ENCODE data around the gene KLC1. TPM values are rescaled to one million over a fixed set of nuclear protein-coding genes. Genes with fewer than 3 reads are reported as not detected.

KLC1 gene
- total RNA-seq, 1 donor from 2014 or later: 171 TPM

GRCh38 chr14:103738701-103739451, 109.9 kb downstream of the KLC1 start:
- ATAC-seq (no peak), DNase-seq (no peak)
- H3K27me3 ChIP-seq (ENCODE audit: low read depth): no peaks in the 10 kb centered on the region
- TF ChIP-seq CTCF (IDR thresholded peaks at IDR 0.05): no peak
- H3K36me3 ChIP-seq: peaks cover 99% of the 10 kb centered on the region
- peaks cover 17% of the 10 kb centered on the region for H3K4me1 ChIP-seq
- H3K27ac ChIP-seq: no peak overlapping the region
- H3K4me3 ChIP-seq: no peak overlapping the region
- intact Hi-C loops (cut with DNase I): no loop called here
- H3K9me3 ChIP-seq: no peaks in the 10 kb centered on the region

- H3K4me1 ChIP-seq: peaks cover 17% of the 10 kb centered on the region
- H3K36me3 ChIP-seq: peaks cover 99% of the 10 kb centered on the region
- H3K27ac ChIP-seq: no peak overlapping the region
- no peak overlapping the region for H3K4me3 ChIP-seq
- intact Hi-C loops (cut with DNase I): no loop called here
- TF ChIP-seq CTCF (IDR thresholded peaks at IDR 0.05): no peak
- H3K27me3 ChIP-seq (ENCODE audit: low read depth): no peaks in the 10 kb centered on the region
- H3K9me3 ChIP-seq: no peaks in the 10 kb centered on the region
- DNase-seq: no peak
- no peak for ATAC-seq
Observed at GRCh38 chr14:103739466-103739792, 110.4 kb downstream of the KLC1 start.

GRCh38 chr14:103739793-103740501, 110.9 kb downstream of the KLC1 start:
- intact Hi-C loops (cut with DNase I): no loop called here
- no peak for TF ChIP-seq CTCF (IDR thresholded peaks at IDR 0.05)
- Histone ChIP-seq H3K27me3 (ENCODE audit: low read depth) (no peaks in the 10 kb centered on the region), H3K4me1 (peaks cover 17% of the 10 kb centered on the region), H3K9me3 (no peaks in the 10 kb centered on the region), H3K36me3 (peaks cover 99% of the 10 kb centered on the region), H3K27ac (no peak overlapping the region), H3K4me3 (no peak overlapping the region)
- DNase-seq (no peak), ATAC-seq (no peak)

GRCh38 chr14:103740991-103741689, 112.1 kb downstream of the KLC1 start:
- no peak overlapping the region for H3K4me3 ChIP-seq
- no peak for DNase-seq
- no peak overlapping the region for H3K27ac ChIP-seq
- peaks cover 99% of the 10 kb centered on the region for H3K36me3 ChIP-seq
- ATAC-seq: no peak
- no peak for TF ChIP-seq CTCF (IDR thresholded peaks at IDR 0.05)
- peaks cover 7% of the 10 kb centered on the region for H3K4me1 ChIP-seq
- no peaks in the 10 kb centered on the region for H3K9me3 ChIP-seq
- H3K27me3 ChIP-seq (ENCODE audit: low read depth): no peaks in the 10 kb centered on the region
- intact Hi-C loops (cut with DNase I): no loop called here

- no peak overlapping the region for H3K4me3 ChIP-seq
- no peak for DNase-seq
- peaks cover 99% of the 10 kb centered on the region for H3K36me3 ChIP-seq
- intact Hi-C loops (cut with DNase I): no loop called here
- H3K27ac ChIP-seq: no peak overlapping the region
- H3K4me1 ChIP-seq: peaks cover 5% of the 10 kb centered on the region
- H3K9me3 ChIP-seq: no peaks in the 10 kb centered on the region
- no peaks in the 10 kb centered on the region for H3K27me3 ChIP-seq (ENCODE audit: low read depth)
- no peak for TF ChIP-seq CTCF (IDR thresholded peaks at IDR 0.05)
- no peak for ATAC-seq
Observed at GRCh38 chr14:103741876-103742275, 112.9 kb downstream of the KLC1 start.

Data from lower lobe of right lung (tissue), 2 donors.